ENCODE results near the gene HYAL2. TPM values are rescaled to one million over a fixed set of nuclear protein-coding genes. Genes with fewer than 3 reads are reported as not detected.
A peak's percentile ranks its signal among the peaks of the same experiment; 100 is the strongest.

HYAL2 gene
- total and polyA plus RNA-seq, 9 donors: 10.9 to 81.6 (median 41.2) TPM

DNA sequence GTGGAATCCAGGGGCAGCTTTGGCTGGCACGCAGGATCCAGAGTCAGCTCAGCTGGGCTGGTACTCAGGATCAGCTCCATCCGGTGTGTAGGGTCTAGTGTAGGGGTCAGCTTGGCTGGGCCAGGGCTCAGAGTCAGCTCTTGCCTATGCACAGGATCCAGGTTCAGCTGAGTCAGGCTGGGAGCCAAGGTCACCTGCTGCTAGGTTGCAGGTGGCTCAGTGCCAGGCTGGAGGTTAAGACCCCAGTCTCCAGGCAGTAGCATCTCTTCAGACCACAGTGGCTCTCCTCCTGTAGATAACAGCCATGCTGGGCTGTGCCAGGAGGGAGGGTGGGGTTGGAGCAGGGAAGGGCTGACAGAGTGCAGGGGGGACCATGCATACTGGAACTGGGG, 25.2 kb downstream of the HYAL2 start:
- Histone ChIP-seq H3K4me3 (no peak overlapping the region), H3K27me3 (no peaks in the 10 kb centered on the region), H3K36me3 (no peaks in the 10 kb centered on the region), H3K9me3 (no peaks in the 10 kb centered on the region), H3K4me1 (ENCODE audit: insufficient read depth) (peaks cover 9% of the 10 kb centered on the region), H3K27ac (no peak overlapping the region)
- TF ChIP-seq POLR2A (IDR thresholded peaks at IDR 0.05): no peak
- TF ChIP-seq, protein P1, sequence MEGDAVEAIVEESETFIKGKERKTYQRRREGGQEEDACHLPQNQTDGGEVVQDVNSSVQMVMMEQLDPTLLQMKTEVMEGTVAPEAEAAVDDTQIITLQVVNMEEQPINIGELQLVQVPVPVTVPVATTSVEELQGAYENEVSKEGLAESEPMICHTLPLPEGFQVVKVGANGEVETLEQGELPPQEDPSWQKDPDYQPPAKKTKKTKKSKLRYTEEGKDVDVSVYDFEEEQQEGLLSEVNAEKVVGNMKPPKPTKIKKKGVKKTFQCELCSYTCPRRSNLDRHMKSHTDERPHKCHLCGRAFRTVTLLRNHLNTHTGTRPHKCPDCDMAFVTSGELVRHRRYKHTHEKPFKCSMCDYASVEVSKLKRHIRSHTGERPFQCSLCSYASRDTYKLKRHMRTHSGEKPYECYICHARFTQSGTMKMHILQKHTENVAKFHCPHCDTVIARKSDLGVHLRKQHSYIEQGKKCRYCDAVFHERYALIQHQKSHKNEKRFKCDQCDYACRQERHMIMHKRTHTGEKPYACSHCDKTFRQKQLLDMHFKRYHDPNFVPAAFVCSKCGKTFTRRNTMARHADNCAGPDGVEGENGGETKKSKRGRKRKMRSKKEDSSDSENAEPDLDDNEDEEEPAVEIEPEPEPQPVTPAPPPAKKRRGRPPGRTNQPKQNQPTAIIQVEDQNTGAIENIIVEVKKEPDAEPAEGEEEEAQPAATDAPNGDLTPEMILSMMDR (IDR thresholded peaks at IDR 0.05): no peak
- TF ChIP-seq EP300 (IDR thresholded peaks at IDR 0.05): no peak
- 80 to 82% (median 81%) methylated on average over 2 of the region's 2 CpGs for WGBS, 3 donors
- intact Hi-C loops (cut with DNase I): no loop called here
- peak in 3 of 5 donors; percentile 61 to 67 (median 63) for DNase-seq

DNA sequence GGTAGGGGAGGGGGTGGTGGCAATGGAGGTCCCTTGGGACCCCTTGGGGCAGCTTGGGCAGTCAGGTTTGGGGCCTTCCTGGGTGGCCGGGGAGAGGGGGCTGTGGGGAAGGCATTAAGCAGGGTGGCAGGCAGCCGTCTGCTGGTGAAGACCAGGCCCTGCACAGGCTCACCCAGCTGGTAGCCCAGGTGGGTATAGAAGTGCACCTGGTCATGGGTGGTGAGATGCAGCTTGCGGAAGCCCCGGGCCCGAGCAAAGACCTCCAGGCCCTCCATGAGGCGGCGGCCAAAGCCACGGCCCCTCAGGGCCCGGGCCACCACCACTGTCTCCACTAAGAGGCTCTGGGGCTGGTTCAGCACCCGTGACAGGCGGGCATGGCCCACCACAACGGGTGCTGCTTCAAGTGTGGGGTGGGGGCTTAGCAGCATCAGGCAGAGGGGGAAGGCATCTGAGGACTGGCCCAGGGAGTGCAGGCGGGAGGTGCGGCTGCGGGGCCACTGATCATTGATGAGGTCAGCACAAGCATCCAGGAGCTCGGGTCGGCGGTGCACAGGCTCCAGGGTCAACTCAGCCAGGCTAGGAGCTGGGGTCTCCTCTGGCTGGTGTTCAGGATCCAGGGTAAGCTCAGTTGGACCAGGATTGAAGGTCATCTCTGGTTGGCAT, 25.7 kb downstream of the HYAL2 start:
- DNase-seq: peak in 2 of 5 donors; percentile 47 to 49
- Histone ChIP-seq H3K27ac (no peak overlapping the region), H3K36me3 (no peaks in the 10 kb centered on the region), H3K4me3 (no peak overlapping the region), H3K9me3 (no peaks in the 10 kb centered on the region), H3K27me3 (no peaks in the 10 kb centered on the region), H3K4me1 (ENCODE audit: insufficient read depth) (peaks cover 9% of the 10 kb centered on the region)
- TF ChIP-seq POLR2A (IDR thresholded peaks at IDR 0.05) (no peak), EP300 (IDR thresholded peaks at IDR 0.05) (no peak)
- TF ChIP-seq, protein P1 (IDR thresholded peaks at IDR 0.05): no peak
- intact Hi-C loops (cut with DNase I): no loop called here
- 85 to 87% (median 86%) methylated on average over 17 to 18 of the region's 18 CpGs for WGBS, 3 donors

DNA sequence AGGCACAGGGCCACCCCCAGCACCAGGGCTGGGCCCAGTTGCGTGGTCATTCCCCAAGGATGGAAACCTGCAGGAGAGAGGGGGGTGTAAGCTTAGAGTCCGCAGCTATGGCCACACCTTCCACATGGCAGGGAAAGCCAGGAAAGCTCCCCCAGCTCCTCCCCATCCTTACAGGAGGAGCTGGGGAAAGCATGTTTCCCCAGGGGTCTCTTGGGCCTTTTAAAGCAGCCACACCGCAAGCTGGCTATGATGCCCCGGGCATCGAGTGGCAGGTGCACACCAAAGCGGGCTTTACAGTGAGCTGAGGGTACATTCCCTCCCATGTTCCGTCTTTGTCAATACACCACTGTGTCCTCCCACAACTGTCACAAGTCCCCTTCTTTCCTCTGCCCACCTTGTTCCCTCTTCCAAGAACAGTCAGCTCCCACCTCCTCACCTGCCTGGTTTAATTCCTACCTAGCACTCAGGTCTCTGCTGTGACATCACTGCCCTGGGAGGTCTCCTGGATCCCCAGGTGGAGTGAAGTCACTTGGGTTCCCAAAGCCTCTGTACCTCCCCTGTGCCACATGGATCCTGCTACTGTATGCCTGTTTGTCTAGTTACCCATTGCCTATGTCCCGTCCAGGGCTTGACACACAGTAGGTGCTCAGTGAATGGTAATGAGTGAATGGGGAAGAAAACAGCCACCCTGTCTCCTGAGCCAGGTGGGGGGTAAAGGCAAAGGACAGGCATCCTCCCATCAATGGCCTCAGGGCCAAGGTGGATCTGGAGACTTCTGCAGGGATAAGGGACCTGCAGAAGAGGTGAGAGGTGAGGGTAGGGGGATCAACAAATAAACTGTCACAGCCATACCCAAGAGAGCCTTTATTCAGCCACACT, 26.8 kb downstream of the HYAL2 start:
- H3K36me3 ChIP-seq: no peaks in the 10 kb centered on the region
- WGBS, 3 donors: 72 to 76% (median 72%) methylated on average over 8 of the region's 8 CpGs
- no peaks in the 10 kb centered on the region for H3K9me3 ChIP-seq
- H3K27me3 ChIP-seq: no peaks in the 10 kb centered on the region
- peaks cover 12% of the 10 kb centered on the region for H3K4me1 ChIP-seq (ENCODE audit: insufficient read depth)
- no peak overlapping the region for H3K27ac ChIP-seq
- DNase-seq: no peak
- TF ChIP-seq, protein P1 (IDR thresholded peaks at IDR 0.05): no peak
- no peak for TF ChIP-seq POLR2A (IDR thresholded peaks at IDR 0.05)
- intact Hi-C loops (cut with DNase I): no loop called here
- H3K4me3 ChIP-seq: no peak overlapping the region

DNA sequence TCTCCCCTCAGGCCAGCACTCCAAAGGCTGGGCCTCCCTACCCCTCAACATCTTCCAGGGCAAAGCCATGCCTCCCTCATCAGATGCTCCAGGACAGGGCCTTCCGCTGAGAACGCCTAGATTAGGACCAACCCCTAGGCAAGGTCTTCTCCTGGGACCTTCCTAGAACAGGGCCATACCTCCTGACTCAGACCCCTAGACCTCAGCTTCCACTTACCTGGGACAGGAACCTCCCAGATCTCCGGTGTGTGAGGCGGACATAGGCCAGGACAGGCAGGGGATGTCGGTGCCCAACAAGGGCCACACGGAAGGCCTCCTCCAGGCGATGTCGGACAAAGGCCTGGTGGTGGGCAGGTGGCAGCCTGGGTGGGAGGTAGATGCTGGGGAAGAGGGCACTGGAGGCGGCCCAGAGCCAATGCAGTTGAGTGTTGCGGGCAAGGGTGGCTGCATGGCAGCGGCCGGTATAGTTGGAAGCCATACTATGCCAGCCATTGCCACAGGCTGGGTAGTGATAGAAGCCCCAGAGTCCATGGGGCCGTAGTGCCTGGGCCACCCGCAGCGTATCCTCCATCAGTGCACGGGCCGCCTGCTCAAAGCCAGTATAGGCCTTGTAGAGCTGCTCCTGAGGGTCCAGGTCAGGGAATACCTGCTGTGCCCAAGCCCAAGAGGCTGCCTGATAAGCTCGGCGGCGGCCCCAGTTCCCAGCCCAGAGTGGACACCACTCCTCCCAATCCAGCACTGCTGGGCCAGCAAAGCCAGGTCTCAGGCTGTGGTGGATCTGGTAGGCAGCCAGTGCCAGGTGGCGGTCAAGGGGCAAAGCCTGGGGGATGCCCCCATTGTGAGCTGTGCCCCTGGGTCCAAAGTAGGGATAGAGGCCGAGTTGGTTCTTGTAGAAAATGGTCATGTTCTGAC, 27.8 kb downstream of the HYAL2 start:
- intact Hi-C loops (cut with DNase I): no loop called here
- DNase-seq: no peak
- Histone ChIP-seq H3K4me3 (no peak overlapping the region), H3K27me3 (no peaks in the 10 kb centered on the region), H3K27ac (no peak overlapping the region), H3K4me1 (ENCODE audit: insufficient read depth) (peaks cover 9% of the 10 kb centered on the region), H3K36me3 (no peaks in the 10 kb centered on the region), H3K9me3 (no peaks in the 10 kb centered on the region)
- 82 to 88% (median 87%) methylated on average over 21 to 22 of the region's 22 CpGs for WGBS, 3 donors
- TF ChIP-seq POLR2A (IDR thresholded peaks at IDR 0.05): no peak
- TF ChIP-seq, protein P1 (IDR thresholded peaks at IDR 0.05): no peak
- no peak for TF ChIP-seq EP300 (IDR thresholded peaks at IDR 0.05)

Measured in ovary (tissue), 9 donors.